ENCODE measurements around the gene KCTD17. TPM values are rescaled to one million over a fixed set of nuclear protein-coding genes. Genes with fewer than 3 reads are reported as not detected.

KCTD17 gene
- polyA plus RNA-seq, 1 donor = 17.3 TPM

GRCh38 chr22:37079158-37079557, 27.6 kb downstream of the KCTD17 start:
- no peak for DNase-seq (ENCODE audit: low read depth)

GRCh38 chr22:37079668-37080171, 28.2 kb downstream of the KCTD17 start:
- DNase-seq (ENCODE audit: low read depth) = no peak

GRCh38 chr22:37080438-37080837, 28.9 kb downstream of the KCTD17 start:
- DNase-seq (ENCODE audit: low read depth) = no peak

DNA sequence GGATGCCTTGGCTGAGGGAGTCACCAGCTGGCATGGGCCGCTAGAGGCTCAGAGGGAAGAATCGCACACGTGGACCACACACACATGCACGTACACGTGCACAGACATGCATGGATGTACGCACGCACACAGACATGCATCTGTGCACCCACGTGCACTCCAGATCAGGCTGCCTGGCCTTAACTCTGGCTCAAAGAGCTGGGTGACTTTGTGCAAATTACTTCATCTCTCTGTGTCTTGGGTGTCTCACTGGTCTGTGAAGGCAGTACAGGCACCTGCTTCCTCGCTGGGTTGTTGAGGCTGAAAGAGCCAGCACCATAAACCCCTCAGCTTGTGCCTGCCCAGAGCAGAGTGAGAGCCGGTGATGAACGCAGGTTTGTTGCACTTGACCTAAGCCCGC, 29.3 kb downstream of the KCTD17 start:
- DNase-seq (ENCODE audit: low read depth) = no peak

GRCh38 chr22:37082251-37082873, 30.8 kb downstream of the KCTD17 start:
- no peak for DNase-seq (ENCODE audit: low read depth)

GRCh38 chr22:37083914-37084313, 32.4 kb downstream of the KCTD17 start:
- no peak for DNase-seq (ENCODE audit: low read depth)

DNA sequence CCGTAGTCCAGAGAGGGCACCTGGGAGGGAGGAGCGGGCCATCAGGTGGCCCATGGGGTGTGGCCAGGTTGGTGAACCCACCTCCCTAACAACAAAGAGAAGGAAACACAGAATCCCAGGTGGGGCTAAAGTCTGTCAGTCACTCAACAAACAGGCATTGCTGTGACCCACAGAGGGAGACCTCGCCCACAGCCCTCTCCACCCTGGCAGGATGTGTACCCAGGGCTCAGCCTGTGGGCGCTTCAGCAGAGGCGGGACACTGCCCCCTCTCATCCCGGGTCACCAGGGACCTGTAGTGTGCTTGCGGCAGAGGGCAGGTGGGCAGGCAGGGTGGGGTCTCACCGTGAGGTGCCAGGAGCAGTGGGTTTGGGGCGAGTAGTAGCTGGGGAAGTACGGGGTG, 32.8 kb downstream of the KCTD17 start:
- DNase-seq (ENCODE audit: low read depth) = no peak

DNA sequence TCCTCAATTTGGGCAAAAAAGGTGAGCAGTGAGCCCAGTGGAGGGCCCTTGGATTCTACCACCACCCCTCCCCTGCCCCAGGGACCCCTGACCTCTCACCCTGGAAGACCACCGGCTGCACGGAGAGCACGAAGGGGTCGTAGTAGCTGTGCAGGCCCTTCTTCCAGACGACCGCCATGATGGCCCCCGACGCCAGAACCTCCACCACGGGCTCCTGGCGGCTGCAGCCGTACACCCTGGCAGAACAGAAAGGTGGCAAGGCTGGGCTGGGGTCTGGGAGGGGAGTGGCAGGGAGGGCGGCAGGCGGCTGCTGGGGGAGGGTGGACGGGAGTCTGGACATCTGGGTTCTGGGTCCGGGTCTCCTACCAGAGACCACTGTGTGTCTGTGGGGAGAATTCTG, 34.6 kb downstream of the KCTD17 start:
- no peak for DNase-seq (ENCODE audit: low read depth)

- DNase-seq (ENCODE audit: low read depth) = no peak
These were observed 36.6 kb downstream of the KCTD17 start for GRCh38 chr22:37088108-37088605.

DNA sequence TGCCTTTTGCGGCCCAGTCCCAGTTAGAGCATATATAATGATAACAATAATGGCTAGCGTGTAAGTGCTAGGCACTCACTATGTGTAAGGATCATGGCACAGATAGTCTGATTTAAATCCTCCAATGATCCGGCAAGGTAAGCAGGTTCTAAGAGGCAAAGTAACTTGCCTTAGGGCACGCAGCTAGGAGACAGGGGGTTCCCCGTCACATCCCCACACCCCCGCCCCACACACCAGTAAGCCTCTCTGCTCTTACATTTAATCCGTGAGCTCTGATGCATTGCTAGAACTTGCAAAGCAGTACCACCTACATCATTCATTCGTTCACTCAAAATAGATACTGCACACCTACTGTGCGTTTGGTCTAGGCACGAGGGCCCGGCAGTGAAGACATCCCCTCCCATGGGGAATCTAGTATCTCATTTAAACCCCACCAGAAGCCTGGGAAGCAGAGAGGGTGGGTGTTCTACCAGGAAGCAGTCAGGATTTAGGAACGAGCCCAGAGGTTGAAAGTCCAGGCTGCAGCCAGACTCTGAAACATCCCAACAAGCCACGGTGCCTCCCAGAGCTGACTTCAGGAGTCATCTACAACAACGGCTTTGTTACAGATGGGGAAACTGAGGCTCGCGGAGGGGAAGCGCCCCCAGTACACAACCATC, 37.3 kb downstream of the KCTD17 start:
- no peak for DNase-seq (ENCODE audit: low read depth)

DNA sequence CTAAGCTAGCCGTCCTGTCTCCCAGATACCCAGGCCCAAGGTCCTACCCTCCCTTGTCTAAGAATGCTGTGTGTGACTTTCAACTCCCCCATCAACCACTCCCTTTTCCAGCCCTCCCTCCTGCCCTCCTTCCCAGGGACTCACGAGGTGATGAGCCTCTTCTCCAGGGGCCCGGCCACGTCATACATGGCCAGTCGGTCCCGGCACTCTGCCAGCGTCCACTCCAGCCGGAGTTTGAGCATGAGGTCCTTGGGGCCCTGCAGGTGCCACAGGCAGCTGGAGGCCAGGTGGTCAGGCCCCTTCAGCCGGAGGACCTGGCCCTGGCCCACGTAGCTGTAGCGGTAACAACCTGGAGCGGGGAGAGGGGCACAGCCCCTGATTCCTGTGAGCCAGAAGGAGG, 37.9 kb downstream of the KCTD17 start:
- no peak for DNase-seq (ENCODE audit: low read depth)

- no peak for DNase-seq (ENCODE audit: low read depth)
These were observed 39.6 kb downstream of the KCTD17 start for GRCh38 chr22:37090920-37091695.

DNA sequence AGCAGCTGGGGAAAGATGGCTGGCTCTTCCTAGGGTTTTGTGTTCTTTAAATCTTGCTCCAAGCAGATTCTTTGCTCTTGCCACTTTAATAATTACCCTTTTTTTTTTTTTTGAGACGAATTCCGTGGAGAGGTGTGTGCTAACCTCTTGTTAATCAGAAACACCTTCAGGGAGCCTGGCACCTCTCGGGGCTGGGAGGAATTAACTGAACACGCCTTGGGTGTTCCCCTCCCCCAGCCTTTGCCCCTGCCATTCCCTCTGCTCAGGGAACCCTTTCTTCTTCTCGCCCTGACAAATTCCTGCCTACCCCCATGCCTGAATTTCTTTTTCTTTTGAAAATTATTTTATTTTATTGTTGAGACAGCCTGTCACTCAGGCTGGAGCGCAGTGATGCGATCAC, 40.5 kb downstream of the KCTD17 start:
- no peak for DNase-seq (ENCODE audit: low read depth)

GRCh38 chr22:37092997-37093396, 41.5 kb downstream of the KCTD17 start:
- DNase-seq (ENCODE audit: low read depth) = no peak

- no peak for DNase-seq (ENCODE audit: low read depth)
These were observed 42.7 kb downstream of the KCTD17 start for GRCh38 chr22:37094239-37094638.

- no peak for DNase-seq (ENCODE audit: low read depth)
These were observed 43.6 kb downstream of the KCTD17 start for GRCh38 chr22:37095113-37095512.

DNA sequence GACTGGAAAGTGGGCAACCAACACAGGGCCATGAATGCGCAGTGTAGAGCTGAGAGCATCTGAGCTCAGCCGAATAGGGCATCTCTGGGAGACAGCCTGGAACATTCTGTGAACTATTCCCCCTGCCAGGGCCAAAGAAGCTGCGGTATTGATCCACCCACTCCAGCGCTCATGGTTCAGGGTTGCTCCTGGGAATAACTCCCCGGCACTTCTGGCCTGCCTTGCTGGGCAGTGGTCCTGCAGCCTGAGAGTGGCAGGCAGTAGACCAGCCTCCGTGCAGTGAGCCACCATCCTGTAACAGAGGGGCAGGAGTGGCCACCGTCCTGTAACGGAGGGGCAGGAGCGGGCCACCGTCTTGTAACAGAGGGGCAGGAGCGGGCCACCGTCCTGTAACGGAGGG, 45.8 kb downstream of the KCTD17 start:
- no peak for DNase-seq (ENCODE audit: low read depth)

DNA sequence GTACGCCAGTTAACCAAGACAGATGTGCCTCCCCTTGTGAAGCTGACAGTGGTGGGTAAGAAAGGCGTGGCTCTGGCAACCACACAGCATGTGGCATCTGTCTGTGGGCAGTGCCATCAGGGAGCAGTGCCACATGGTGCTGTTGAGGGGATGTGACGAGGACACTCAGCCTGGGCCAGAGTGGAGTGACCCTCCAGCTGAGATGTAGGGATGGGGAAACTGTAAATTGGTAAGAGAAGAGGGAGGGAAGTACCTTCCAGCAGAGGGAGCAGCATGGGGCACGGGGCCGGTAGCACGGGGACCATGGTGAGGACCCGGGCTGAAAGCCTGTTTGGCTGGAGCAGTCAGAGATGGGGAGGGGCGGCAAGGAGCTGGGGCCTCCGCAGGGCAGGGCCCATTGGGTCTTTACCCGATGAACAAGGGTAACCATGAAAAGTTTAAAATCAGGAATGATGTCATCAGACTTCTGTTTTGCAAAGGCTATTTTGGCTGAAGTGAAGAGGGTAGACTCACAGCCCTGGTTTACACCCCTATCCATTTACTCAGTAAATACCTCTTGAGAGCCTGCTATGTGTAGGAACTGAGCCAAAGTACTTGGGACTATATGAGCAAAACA, 47.5 kb downstream of the KCTD17 start:
- DNase-seq (ENCODE audit: low read depth) = no peak

DNA sequence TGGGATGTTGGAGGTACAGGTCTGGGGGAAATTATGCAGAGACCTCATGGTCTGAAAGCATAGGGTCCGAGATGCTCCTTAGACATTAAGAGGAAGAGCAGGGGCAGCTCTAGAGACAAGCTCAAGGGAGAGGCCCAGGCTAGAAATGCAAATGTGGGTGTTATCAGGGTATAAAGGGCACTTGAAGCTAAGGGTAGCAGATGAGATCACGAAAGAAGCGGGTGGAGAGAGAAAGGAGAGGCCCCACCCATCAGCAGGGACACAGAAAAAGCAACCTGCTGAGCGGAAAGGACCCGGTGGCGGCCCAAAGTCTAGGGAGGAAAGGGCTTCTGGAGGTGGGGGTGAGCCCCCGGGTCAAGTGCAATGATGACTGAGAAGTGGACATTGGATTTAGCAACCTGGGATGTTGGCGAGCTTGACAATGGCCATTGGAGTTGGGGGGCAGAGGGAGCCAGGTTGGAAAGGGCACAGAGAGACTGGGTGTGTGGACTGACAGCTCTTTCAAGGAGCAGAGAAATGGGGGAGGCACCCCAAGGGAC, 49.1 kb downstream of the KCTD17 start:
- no peak for DNase-seq (ENCODE audit: low read depth)

- no peak for DNase-seq (ENCODE audit: low read depth)
These were observed 49.9 kb downstream of the KCTD17 start for GRCh38 chr22:37101311-37102066.

- no peak for DNase-seq (ENCODE audit: low read depth)
These were observed 51.6 kb downstream of the KCTD17 start for GRCh38 chr22:37103151-37103550.
